ENCODE results near the gene NECAB2.

The NECAB2 gene

DNA sequence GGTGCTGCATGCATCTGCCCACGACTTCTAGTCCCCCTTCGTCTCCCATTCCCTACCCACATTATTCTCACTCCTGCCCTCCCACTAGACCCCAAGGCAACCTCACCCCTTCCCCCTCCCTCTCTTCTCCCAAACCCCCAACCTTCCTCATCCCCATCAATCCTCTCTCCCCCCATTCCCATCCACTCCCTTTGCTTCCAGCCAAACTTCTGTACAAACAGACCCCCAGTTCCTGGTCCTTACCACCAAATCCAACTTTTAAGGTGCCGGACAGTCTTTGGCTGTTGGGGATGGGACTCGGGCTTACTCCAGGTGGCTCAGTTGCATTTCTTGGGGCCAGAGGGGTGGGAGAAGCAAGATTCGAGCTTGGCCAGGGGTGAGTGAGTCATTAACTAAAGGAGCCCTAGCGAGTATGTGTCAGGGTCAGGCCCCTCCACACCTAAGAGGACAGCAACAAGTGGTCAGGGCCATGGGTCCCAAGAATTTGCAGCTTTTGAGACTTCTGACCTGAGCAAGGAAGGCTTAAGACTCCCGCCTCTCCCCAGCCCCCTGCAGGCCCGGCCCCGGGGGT, 74.3 kb downstream of the NECAB2 start, which contains the start of gene SLC38A8:
Gene SLC38A8 (minus strand): TSS at position 488 of the 571 bp plus-strand sequence. CDS start 638 bp downstream, outside the sequence.
- no peak for ATAC-seq

DNA sequence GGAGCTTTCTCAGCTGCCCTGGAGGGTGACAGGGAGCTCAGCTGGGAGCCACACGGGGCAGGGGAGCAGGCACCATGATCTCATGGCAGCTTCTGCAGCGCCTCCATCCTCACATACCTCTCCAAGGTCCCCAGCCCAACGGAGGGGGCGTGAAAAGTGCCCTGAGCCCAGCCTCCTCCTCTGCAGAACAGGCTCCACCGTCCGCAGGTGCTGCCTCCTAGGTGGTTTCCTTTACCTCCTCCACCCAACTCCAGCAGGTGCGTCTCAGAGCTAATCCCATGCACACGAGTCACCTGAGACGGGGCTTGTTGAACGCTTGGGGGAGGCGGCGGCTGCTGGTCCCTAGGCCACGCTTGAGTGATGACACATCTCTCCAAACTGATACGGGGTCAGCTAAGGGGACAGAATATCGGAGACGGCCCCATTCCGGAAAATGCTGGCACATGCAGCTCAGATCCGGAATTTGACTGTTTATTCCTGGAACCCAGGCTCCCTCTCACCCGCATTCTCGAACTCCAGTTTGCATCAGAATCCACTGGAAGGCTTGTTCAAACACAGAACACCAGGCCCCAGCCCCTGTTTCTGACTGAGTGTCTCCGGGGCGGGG, 74.9 kb downstream of the NECAB2 start:
- ATAC-seq: no peak
- TF ChIP-seq ZFP30 (CRISPR knock-in tag; IDR thresholded peaks at IDR 0.05) (no peak), GLIS3 (CRISPR knock-in tag; IDR thresholded peaks at IDR 0.05) (no peak), RARB (CRISPR knock-in tag; IDR thresholded peaks at IDR 0.05) (no peak), PATZ1 (CRISPR knock-in tag; IDR thresholded peaks at IDR 0.05; ENCODE audit: borderline replicate concordance) (no peak)
- TF ChIP-seq, protein P1, sequence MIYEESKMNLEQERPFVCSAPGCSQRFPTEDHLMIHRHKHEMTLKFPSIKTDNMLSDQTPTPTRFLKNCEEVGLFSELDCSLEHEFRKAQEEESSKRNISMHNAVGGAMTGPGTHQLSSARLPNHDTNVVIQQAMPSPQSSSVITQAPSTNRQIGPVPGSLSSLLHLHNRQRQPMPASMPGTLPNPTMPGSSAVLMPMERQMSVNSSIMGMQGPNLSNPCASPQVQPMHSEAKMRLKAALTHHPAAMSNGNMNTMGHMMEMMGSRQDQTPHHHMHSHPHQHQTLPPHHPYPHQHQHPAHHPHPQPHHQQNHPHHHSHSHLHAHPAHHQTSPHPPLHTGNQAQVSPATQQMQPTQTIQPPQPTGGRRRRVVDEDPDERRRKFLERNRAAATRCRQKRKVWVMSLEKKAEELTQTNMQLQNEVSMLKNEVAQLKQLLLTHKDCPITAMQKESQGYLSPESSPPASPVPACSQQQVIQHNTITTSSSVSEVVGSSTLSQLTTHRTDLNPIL (CRISPR knock-in tag; IDR thresholded peaks at IDR 0.05; ENCODE audit: low read depth): no peak
- TF ChIP-seq, protein P2, sequence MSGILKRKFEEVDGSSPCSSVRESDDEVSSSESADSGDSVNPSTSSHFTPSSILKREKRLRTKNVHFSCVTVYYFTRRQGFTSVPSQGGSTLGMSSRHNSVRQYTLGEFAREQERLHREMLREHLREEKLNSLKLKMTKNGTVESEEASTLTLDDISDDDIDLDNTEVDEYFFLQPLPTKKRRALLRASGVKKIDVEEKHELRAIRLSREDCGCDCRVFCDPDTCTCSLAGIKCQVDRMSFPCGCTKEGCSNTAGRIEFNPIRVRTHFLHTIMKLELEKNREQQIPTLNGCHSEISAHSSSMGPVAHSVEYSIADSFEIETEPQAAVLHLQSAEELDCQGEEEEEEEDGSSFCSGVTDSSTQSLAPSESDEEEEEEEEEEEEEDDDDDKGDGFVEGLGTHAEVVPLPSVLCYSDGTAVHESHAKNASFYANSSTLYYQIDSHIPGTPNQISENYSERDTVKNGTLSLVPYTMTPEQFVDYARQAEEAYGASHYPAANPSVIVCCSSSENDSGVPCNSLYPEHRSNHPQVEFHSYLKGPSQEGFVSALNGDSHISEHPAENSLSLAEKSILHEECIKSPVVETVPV (CRISPR knock-in tag; IDR thresholded peaks at IDR 0.05): no peak

More for the DNA sequence above, 74.3 kb downstream of the NECAB2 start, which contains the start of gene SLC38A8:
- TF ChIP-seq ZC3H10 (CRISPR knock-in tag; IDR thresholded peaks at IDR 0.05) (no peak), TOX (CRISPR knock-in tag; IDR thresholded peaks at IDR 0.05; ENCODE audit: borderline replicate concordance) (no peak), ZNF565 (CRISPR knock-in tag; conservative IDR thresholded peaks at IDR 0.05; ENCODE audit: low read depth) (no peak), GLIS3 (CRISPR knock-in tag; IDR thresholded peaks at IDR 0.05) (no peak), ZFP3 (CRISPR knock-in tag; IDR thresholded peaks at IDR 0.05) (no peak), PATZ1 (CRISPR knock-in tag; IDR thresholded peaks at IDR 0.05; ENCODE audit: borderline replicate concordance) (no peak), ZNF70 (CRISPR knock-in tag; IDR thresholded peaks at IDR 0.05) (no peak), RARB (CRISPR knock-in tag; IDR thresholded peaks at IDR 0.05) (no peak), OSR1 (CRISPR knock-in tag; IDR thresholded peaks at IDR 0.05) (no peak), ESRRG (CRISPR knock-in tag; IDR thresholded peaks at IDR 0.05) (no peak), TCF4 (CRISPR knock-in tag; IDR thresholded peaks at IDR 0.05; ENCODE audit: borderline replicate concordance) (no peak), SNAI2 (CRISPR knock-in tag; IDR thresholded peaks at IDR 0.05) (no peak), BACH2 (CRISPR knock-in tag; IDR thresholded peaks at IDR 0.05; ENCODE audit: borderline replicate concordance) (no peak), ARNTL (CRISPR knock-in tag; IDR thresholded peaks at IDR 0.05; ENCODE audit: borderline replicate concordance, low read depth) (no peak)
- TF ChIP-seq, protein P1 (CRISPR knock-in tag; IDR thresholded peaks at IDR 0.05; ENCODE audit: low read depth): no peak

DNA sequence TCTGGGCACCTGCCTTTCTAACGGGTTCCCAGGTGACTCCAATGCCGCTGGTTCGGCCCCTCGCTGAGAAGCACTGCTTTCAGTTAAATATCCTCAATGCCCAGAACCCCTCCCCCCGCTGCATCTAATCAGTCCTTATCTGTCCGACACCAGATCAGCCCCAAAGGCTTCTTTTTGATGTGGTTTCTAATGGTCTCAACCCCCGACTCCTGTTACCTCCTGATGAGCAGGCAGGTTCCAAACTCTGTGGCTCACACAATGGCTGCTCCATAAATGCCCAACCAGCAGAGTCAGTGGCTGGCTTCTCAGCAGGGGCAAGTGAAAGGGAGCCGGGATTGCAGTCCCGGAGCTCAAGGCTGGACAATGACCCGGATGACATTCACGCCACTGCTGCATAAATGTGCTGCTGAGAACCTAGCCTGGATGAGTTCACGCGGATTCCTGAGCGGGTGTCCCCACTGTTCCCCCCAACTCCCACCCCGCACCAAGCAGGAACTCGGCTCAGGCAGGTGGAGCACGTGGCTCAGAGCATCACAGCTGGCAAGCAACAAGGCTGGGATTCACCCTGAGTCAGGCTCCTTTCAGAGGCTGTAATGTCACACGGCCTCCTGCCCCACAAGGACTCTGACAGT, 75.6 kb downstream of the NECAB2 start:
- peak; percentile 18 for ATAC-seq
- TF ChIP-seq BACH2 (CRISPR knock-in tag; IDR thresholded peaks at IDR 0.05; ENCODE audit: borderline replicate concordance): no peak
- TF ChIP-seq, protein P2 (CRISPR knock-in tag; IDR thresholded peaks at IDR 0.05): no peak
- TF ChIP-seq, protein P1 (CRISPR knock-in tag; IDR thresholded peaks at IDR 0.05; ENCODE audit: low read depth): no peak
- no peak for TF ChIP-seq GLIS3 (CRISPR knock-in tag; IDR thresholded peaks at IDR 0.05)
- no peak for TF ChIP-seq ZNF70 (CRISPR knock-in tag; IDR thresholded peaks at IDR 0.05)
- TF ChIP-seq PATZ1 (CRISPR knock-in tag; IDR thresholded peaks at IDR 0.05; ENCODE audit: borderline replicate concordance): no peak
- no peak for TF ChIP-seq ZC3H10 (CRISPR knock-in tag; IDR thresholded peaks at IDR 0.05)
- no peak for TF ChIP-seq ZFP30 (CRISPR knock-in tag; IDR thresholded peaks at IDR 0.05)
- no peak for TF ChIP-seq TOX (CRISPR knock-in tag; IDR thresholded peaks at IDR 0.05; ENCODE audit: borderline replicate concordance)
- TF ChIP-seq ARNTL (CRISPR knock-in tag; IDR thresholded peaks at IDR 0.05; ENCODE audit: borderline replicate concordance, low read depth): no peak
- no peak for TF ChIP-seq POU6F1 (CRISPR knock-in tag; IDR thresholded peaks at IDR 0.05; ENCODE audit: borderline replicate concordance, low read depth)
- TF ChIP-seq PPARA (CRISPR knock-in tag; IDR thresholded peaks at IDR 0.05; ENCODE audit: borderline replicate concordance): no peak
